Smooth muscle cell (in vitro differentiated cells): Measurements from ENCODE around the gene MBD4. TPM values are rescaled to one million over a fixed set of nuclear protein-coding genes. Genes with fewer than 3 reads are reported as not detected.
"Not testable (repeated sequence)": the region's sequence is repeated elsewhere in the genome, so short reads cannot be mapped to it uniquely, and the experiment has no call there.

Experiments used
- DNase-seq: peaks from one replicate; lab custom pipeline; 2025; ENCODE audit not compliant: unreplicated experiment; lab: John Stamatoyannopoulos, UW
- H2AFZ ChIP-seq: fragments of 200-600 bp; sonication (generic); 2 replicates; pipeline ENCODE4 v1.6.0; 2016; ENCODE audit warnings: antibody characterized with exemption, low read depth, mild to moderate bottlenecking
- H3F3A ChIP-seq: fragments of 200-600 bp; sonication (generic); 2 replicates; pipeline ENCODE4 v1.6.0; 2017; ENCODE audit warnings: antibody characterized with exemption, low read depth
- H3K27ac ChIP-seq: fragments of 200-600 bp; sonication (generic); 2 replicates; pipeline ENCODE4 v1.5.1; 2016; ENCODE audit warnings: low read depth, mild to moderate bottlenecking
- H3K27me3 ChIP-seq: fragments of 200-600 bp; sonication (generic); 2 replicates; pipeline ENCODE4 v1.6.1; 2016; ENCODE audit warnings: low read depth, mild to moderate bottlenecking
- H3K36me3 ChIP-seq: fragments of 200-600 bp; sonication (generic); 2 replicates; pipeline ENCODE4 v1.5.1; 2016; ENCODE audit warnings: low read depth
- H3K4me1 ChIP-seq: fragments of 200-600 bp; sonication (generic); 2 replicates; pipeline ENCODE4 v1.5.1; 2016; ENCODE audit warnings: low read depth
- H3K4me2 ChIP-seq: fragments of 200-600 bp; sonication (generic); 2 replicates; pipeline ENCODE4 v1.6.0; 2016; ENCODE audit warnings: mild to moderate bottlenecking
- H3K4me3 ChIP-seq: fragments of 200-600 bp; sonication (generic); 2 replicates; pipeline ENCODE4 v1.5.1; 2016; ENCODE audit warnings: mild to moderate bottlenecking
- H3K79me2 ChIP-seq: fragments of 200-600 bp; sonication (generic); 2 replicates; pipeline ENCODE4 v1.6.0; 2016; ENCODE audit warnings: low read depth, mild to moderate bottlenecking
- H3K9ac ChIP-seq: fragments of 200-600 bp; sonication (generic); 2 replicates; pipeline ENCODE4 v1.6.0; 2016; ENCODE audit warnings: low read depth
- H3K9me3 ChIP-seq: fragments of 200-600 bp; sonication (generic); replicated peaks from 2 replicates; pipeline ENCODE4 v1.5.1; 2016; ENCODE audit warnings: low read depth
- H4K20me1 ChIP-seq: fragments of 200-600 bp; sonication (generic); 2 replicates; pipeline ENCODE4 v1.6.0; 2016; ENCODE audit warnings: low read depth
- WGBS: methylation state at CpG from one replicate; pipeline ENCODE4 v1.1.7; 2016; ENCODE audit warnings: low lambda C conversion rate; 5-methylcytosine and 5-hydroxymethylcytosine counted together
- polyA plus RNA-seq: library from polyadenylated mRNA; unstranded; fragments of >200 nt; fragmentation: Nextera tagmentation; extraction: Ambion mirVana; gene quantifications from 2 replicates; pipeline ENCODE4 v1.2.1, GENCODE V29; 2016
- total RNA-seq: library from RNA; depleted of rRNA; stranded (reverse); fragments of >200 nt; gene quantifications from 2 replicates; pipeline ENCODE4 v1.2.3, GENCODE V29; 2014
- TF ChIP-seq, protein P1 (sequence below): fragments of 200-600 bp; sonication (generic); IDR thresholded peaks from 2 replicates; pipeline ENCODE4 v1.5.1; 2017; ENCODE audit warnings: borderline replicate concordance, mild to moderate bottlenecking, antibody characterized with exemption; ENCODE audit not compliant: insufficient read depth, poor library complexity, severe bottlenecking

The MBD4 gene
- total and polyA plus RNA-seq, 2 experiments from 2014 or later: 23.1 to 26.5 TPM

DNA sequence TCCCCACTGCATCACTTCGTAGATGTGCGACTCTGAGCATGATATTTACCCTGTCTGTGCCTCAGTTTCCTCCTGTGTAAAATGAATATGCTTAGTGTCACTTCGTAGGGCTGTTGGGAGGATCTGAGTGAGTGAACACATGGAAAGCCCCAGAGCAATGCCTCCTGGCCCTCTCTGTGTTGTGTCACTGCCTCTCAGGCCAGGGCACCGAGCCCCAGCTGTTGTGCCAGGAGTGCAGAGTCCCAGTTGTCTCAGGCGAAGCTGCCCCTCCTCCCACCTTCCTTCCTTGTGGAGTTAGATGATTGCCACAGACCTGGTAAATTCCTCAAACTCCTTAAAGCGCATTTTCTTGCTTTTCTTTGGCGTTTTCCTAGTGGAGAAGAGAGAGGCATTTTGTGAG, 37.5 kb downstream of the MBD4 start:
- WGBS: 87% methylated on average over 7 of the region's 7 CpGs

DNA sequence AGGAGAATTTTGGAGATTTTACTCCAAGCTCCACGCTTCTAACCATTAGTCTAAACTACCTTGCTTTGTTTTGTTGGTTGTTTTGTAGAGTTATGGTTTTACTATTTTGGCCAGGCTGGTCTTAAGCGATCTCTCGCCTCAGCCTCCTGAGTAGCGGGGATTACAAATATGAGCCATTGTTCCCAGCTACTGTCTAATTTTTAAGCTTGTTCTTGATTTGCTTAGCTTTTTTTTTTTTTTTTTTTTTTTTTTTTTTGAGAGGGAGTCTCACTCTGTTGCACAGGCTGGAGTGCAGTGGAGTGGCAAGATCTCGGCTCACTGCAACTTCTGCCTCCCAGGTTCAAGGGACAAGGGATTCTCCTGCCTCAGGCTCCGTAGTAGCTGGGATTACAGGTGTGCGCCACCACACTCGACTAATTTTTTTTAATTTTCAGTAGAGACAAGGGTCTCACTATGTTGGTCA, 39.8 kb downstream of the MBD4 start:
- Histone ChIP-seq H4K20me1 (peaks cover 25% of the 10 kb centered on the region), H3K9me3 (no peaks in the 10 kb centered on the region), H3K4me3 (peak overlapping the region; percentile 92), H3K27ac (peak overlapping the region; percentile 80), H3K79me2 (peaks cover 43% of the 10 kb centered on the region), H3K9ac (peak overlapping the region; percentile 88), H3K4me2 (peak overlapping the region; percentile 93), H3K27me3 (no peaks in the 10 kb centered on the region), H3K36me3 (no peaks in the 10 kb centered on the region), H3F3A (no peaks in the 10 kb centered on the region), H3K4me1 (peaks cover 8% of the 10 kb centered on the region), H2AFZ (peak overlapping the region; percentile 99)
- TF ChIP-seq, protein P1, sequence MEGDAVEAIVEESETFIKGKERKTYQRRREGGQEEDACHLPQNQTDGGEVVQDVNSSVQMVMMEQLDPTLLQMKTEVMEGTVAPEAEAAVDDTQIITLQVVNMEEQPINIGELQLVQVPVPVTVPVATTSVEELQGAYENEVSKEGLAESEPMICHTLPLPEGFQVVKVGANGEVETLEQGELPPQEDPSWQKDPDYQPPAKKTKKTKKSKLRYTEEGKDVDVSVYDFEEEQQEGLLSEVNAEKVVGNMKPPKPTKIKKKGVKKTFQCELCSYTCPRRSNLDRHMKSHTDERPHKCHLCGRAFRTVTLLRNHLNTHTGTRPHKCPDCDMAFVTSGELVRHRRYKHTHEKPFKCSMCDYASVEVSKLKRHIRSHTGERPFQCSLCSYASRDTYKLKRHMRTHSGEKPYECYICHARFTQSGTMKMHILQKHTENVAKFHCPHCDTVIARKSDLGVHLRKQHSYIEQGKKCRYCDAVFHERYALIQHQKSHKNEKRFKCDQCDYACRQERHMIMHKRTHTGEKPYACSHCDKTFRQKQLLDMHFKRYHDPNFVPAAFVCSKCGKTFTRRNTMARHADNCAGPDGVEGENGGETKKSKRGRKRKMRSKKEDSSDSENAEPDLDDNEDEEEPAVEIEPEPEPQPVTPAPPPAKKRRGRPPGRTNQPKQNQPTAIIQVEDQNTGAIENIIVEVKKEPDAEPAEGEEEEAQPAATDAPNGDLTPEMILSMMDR: no peak
- 71% methylated on average over 8 of the region's 8 CpGs for WGBS
- DNase-seq: no peak

More for the DNA sequence above, 37.5 kb downstream of the MBD4 start:
- H3K36me3 ChIP-seq: no peaks in the 10 kb centered on the region
- TF ChIP-seq, protein P1: no peak
- no peaks in the 10 kb centered on the region for H3F3A ChIP-seq
- no peak overlapping the region for H3K4me2 ChIP-seq
- H3K4me1 ChIP-seq: peaks cover 8% of the 10 kb centered on the region
- H3K9me3 ChIP-seq: no peaks in the 10 kb centered on the region
- H3K79me2 ChIP-seq: peaks cover 21% of the 10 kb centered on the region
- no peaks in the 10 kb centered on the region for H3K27me3 ChIP-seq
- no peak overlapping the region for H3K9ac ChIP-seq
- no peak overlapping the region for H3K4me3 ChIP-seq
- no peak overlapping the region for H3K27ac ChIP-seq
- no peak overlapping the region for H2AFZ ChIP-seq
- H4K20me1 ChIP-seq: peaks cover 4% of the 10 kb centered on the region
- DNase-seq: no peak

DNA sequence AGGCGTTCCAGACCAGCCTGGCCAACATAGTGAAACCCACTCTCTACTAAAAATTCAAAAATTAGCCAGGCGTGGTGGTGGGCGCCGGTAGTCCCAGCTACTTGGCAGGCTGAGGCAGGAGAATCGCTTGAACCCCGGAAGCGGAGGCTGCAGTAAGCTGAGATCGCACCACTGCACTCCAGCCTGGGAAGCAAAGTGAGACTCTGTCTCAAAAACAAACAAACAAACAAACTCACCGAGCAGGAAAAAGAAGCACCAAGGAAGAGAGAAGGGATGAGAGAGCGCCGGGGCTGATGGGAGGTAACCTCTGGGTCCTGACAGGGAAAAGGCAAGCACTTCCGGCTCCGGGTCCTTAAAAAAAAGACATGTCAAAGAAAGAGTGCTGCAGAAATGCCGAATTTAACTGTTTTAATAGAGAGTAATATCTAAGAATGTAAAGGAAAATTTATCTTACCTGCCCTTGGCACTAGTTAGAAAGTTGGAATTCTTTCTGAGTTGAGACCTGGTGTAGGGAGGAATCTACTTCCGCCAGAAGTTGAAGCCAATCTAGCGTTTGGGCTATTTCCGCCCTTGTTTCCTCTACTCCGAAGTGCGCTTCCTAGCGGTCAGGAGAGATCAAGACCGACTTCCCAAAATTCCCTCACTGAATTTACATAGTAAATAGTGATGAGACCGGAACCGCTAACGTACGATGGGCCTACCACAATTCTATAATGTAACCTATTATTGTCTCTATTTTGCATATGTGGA, 40.4 kb downstream of the MBD4 start:
- Histone ChIP-seq H2AFZ (peak overlapping the region; percentile 99), H3F3A (no peaks in the 10 kb centered on the region), H3K27me3 (no peaks in the 10 kb centered on the region), H4K20me1 (peaks cover 30% of the 10 kb centered on the region), H3K4me1 (peaks cover 8% of the 10 kb centered on the region), H3K9ac (peak overlapping the region; percentile 88), H3K79me2 (peaks cover 45% of the 10 kb centered on the region), H3K4me3 (peak overlapping the region; percentile 92), H3K36me3 (no peaks in the 10 kb centered on the region), H3K27ac (peak overlapping the region; percentile 80), H3K9me3 (no peaks in the 10 kb centered on the region), H3K4me2 (peak overlapping the region; percentile 93)
- TF ChIP-seq, protein P1: peak; percentile 60
- WGBS: 1% methylated on average over 25 of the region's 25 CpGs
- no peak for DNase-seq

DNA sequence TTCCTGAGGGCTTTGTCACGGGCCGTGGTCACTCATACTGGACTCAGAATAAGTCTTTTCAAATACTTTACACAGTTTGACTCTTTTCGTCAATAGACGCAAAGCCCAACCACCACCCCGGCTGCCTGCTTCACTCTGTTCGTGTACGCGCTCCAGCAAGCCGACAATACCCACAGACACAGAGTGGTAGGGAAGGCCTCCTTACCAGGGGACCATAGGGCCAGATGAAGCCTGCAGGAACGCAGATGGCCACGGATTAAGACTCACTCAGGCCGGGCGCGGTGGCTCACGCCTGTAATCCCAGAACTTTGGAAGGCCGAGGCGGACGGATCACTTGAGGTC, 41.0 kb downstream of the MBD4 start:
- H3K4me1 ChIP-seq: peaks cover 8% of the 10 kb centered on the region
- peak overlapping the region; percentile 99 for H2AFZ ChIP-seq
- TF ChIP-seq, protein P1: no peak
- H3K79me2 ChIP-seq: peaks cover 45% of the 10 kb centered on the region
- peak overlapping the region; percentile 80 for H3K27ac ChIP-seq
- H4K20me1 ChIP-seq: peaks cover 30% of the 10 kb centered on the region
- peak overlapping the region; percentile 92 for H3K4me3 ChIP-seq
- 4% methylated on average over 18 of the region's 18 CpGs for WGBS
- no peak for DNase-seq
- H3K9me3 ChIP-seq: no peaks in the 10 kb centered on the region
- H3K27me3 ChIP-seq: no peaks in the 10 kb centered on the region
- H3K9ac ChIP-seq: peak overlapping the region; percentile 88
- H3K36me3 ChIP-seq: no peaks in the 10 kb centered on the region
- H3F3A ChIP-seq: no peaks in the 10 kb centered on the region
- H3K4me2 ChIP-seq: peak overlapping the region; percentile 93

DNA sequence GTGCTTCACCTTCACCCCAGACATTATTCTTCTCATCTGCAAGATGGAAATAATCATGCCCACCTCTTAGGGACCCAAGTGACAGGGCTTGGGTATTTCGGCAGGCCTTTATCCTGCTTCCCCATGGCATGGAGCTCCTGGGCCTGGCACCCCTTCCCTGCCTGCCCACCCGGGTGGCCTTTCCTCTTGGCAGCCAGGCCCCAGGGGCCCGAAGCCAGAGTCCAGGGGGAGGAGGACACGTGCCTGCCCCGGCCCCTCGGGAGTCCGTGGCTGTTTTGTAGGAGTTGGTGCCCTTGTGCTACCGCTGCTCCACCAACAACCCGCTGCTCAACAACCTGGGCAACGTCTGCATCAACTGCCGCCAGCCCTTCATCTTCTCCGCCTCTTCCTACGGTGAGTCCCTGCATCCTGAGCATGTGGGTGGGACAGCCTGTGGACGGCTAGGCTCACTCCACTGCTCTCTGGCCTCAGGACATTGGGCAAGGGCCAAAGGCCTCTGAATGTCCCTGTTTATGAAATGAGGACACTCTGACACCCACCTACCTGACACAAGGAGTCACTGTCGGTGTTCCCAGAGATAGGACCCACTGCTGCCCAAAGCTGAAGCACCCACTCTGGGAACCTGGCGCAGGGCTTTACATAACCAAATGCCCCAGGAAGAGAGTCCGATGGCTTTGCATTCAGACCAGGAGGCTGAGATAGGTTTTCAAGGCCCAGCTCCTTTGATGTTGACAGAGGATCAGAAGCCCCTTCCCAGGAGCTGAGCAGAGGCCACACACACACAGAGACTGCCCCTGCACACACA, 45.8 kb downstream of the MBD4 start:
- H3K9ac ChIP-seq, H3K9me3 ChIP-seq, H2AFZ ChIP-seq, DNase-seq, H3F3A ChIP-seq, H3K4me3 ChIP-seq, H3K27ac ChIP-seq, H3K4me2 ChIP-seq, H3K27me3 ChIP-seq, H3K36me3 ChIP-seq: not testable (repeated sequence)
- Histone ChIP-seq H3K79me2 (peaks cover 42% of the 10 kb centered on the region), H4K20me1 (peaks cover 30% of the 10 kb centered on the region), H3K4me1 (peaks cover 14% of the 10 kb centered on the region)
- WGBS: 97% methylated on average over 17 of the region's 17 CpGs
